Measurements from ENCODE around the gene OLFML2A. TPM values are rescaled to one million over a fixed set of nuclear protein-coding genes. Genes with fewer than 3 reads are reported as not detected.

The OLFML2A gene
- polyA plus RNA-seq, 2 of the 4 experiments (the other 2 are of a cell fraction) = 8.2 to 14.5 TPM

DNA sequence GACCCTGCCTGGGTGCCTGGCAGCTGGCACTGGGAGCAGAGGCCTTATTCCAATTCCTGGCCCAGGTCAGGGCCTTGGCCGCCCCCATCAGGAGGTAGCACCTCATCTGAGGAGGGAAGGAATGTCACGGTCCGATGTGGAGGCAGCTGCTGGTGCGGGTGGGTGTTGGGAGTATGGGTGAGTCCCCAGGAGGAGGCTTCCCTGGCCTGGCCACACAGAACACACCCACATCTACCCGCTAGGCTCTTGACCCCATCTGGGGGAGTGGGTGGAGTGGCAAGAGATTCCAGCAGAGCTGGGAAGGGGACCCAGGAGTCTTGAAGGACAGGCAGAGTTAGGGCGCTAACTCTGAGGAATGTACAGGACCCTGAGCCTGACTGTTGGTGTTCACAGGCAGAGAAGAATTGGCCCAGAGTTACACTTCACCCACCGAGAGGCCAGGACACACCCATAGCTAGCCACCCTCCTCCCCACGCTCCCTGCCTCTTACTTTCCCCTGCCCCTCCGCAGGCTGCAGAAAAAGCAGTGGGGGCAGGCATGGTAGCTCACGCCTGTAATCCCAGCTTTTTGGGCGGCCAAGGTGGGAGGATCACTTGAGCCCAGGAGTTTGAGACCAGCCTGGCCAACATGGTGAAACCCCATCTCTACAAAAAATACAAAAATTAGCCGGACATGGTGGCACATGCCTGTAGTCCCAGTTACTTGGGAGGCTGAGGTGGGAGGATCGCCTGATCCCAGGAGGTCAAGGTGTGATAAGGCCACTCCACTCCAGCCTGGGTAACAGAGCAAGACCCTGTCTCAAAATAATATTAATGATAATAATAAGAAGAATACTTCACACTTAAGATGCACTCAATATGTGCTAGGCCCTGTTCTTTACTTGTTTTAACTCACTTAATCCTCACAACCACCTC is 6.0 kb downstream of the OLFML2A start:
- DNase-seq (ENCODE audit: low read depth in 1 of 2, low spot score in 1 of 2) (no peak), ATAC-seq (no peak), FAIRE-seq (no peak)
- no peaks in the 10 kb centered on the region for H3K9me3 ChIP-seq
- TF ChIP-seq, protein P1, sequence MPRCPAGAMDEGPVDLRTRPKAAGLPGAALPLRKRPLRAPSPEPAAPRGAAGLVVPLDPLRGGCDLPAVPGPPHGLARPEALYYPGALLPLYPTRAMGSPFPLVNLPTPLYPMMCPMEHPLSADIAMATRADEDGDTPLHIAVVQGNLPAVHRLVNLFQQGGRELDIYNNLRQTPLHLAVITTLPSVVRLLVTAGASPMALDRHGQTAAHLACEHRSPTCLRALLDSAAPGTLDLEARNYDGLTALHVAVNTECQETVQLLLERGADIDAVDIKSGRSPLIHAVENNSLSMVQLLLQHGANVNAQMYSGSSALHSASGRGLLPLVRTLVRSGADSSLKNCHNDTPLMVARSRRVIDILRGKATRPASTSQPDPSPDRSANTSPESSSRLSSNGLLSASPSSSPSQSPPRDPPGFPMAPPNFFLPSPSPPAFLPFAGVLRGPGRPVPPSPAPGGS (IDR thresholded peaks at IDR 0.05) = no peak
- no peak for TF ChIP-seq NFE2L2 (conservative IDR thresholded peaks at IDR 0.05; ENCODE audit: low read length)
- no peak for TF ChIP-seq PHF8 (IDR thresholded peaks at IDR 0.05; ENCODE audit: borderline replicate concordance, low read depth)
- no peak for TF ChIP-seq SREBF2 (IDR thresholded peaks at IDR 0.05)
- TF ChIP-seq ZC3H11A (IDR thresholded peaks at IDR 0.05) = no peak
- no peak for TF ChIP-seq ZNF302 (CRISPR knock-in tag; IDR thresholded peaks at IDR 0.05)
- TF ChIP-seq POLR2A (IDR thresholded peaks at IDR 0.05; ENCODE audit: low read length) = no peak
- no peak for TF ChIP-seq EHMT2 (IDR thresholded peaks at IDR 0.05; ENCODE audit: low read depth)
- TF ChIP-seq, protein P2, sequence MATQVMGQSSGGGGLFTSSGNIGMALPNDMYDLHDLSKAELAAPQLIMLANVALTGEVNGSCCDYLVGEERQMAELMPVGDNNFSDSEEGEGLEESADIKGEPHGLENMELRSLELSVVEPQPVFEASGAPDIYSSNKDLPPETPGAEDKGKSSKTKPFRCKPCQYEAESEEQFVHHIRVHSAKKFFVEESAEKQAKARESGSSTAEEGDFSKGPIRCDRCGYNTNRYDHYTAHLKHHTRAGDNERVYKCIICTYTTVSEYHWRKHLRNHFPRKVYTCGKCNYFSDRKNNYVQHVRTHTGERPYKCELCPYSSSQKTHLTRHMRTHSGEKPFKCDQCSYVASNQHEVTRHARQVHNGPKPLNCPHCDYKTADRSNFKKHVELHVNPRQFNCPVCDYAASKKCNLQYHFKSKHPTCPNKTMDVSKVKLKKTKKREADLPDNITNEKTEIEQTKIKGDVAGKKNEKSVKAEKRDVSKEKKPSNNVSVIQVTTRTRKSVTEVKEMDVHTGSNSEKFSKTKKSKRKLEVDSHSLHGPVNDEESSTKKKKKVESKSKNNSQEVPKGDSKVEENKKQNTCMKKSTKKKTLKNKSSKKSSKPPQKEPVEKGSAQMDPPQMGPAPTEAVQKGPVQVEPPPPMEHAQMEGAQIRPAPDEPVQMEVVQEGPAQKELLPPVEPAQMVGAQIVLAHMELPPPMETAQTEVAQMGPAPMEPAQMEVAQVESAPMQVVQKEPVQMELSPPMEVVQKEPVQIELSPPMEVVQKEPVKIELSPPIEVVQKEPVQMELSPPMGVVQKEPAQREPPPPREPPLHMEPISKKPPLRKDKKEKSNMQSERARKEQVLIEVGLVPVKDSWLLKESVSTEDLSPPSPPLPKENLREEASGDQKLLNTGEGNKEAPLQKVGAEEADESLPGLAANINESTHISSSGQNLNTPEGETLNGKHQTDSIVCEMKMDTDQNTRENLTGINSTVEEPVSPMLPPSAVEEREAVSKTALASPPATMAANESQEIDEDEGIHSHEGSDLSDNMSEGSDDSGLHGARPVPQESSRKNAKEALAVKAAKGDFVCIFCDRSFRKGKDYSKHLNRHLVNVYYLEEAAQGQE (IDR thresholded peaks at IDR 0.05) = no peak
- no peak overlapping the region for H3K4me3 ChIP-seq
- H3K4me1 ChIP-seq = peaks cover 44% of the 10 kb centered on the region
- H3K27ac ChIP-seq = peak overlapping the region in 1 of 2 experiments; percentile 59; a peak in 2 of 6 replicates
- 75% methylated on average over 9 of the region's 13 CpGs for WGBS (ENCODE audit: missing lambda C conversion rate)
- H3K4me2 ChIP-seq = no peak overlapping the region
- ChIA-PET POLR2A (no interaction called here), CTCF (interaction anchor here (0.5 to 37.7 kb wide), 5 partner anchors 9 to 138 kb away, joined by 3 to 2512 read pairs (median 21); partner anchors contain the start of genes ARPC5L, NR6A1, RPL35 and WDR38)

DNA sequence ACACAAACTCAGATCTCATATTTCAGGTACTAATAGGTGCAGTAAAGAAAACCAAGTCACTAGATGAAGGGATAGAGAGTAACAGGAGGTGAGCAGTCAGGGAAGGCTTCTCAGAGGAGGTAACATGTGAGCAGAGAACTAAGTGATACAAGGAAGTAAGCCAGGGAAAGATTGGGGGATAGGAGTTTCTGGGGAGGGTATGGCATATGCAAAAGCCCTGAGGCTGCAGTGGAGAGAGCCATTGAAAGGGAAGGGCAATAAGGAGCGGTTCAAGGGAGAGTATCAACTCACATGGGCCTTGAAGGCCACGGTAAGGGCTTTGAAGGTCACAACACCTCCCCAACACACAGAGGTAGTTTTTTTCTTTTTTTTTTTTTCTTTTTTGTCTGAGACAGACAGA is 6.9 kb downstream of the OLFML2A start:
- Histone ChIP-seq H3K4me1 (peaks cover 38% of the 10 kb centered on the region), H3K4me2 (no peak overlapping the region), H3K4me3 (no peak overlapping the region), H3K27ac (peak overlapping the region in 1 of 2 experiments; percentile 59; a peak in 2 of 6 replicates), H3K9me3 (no peaks in the 10 kb centered on the region)
- ChIA-PET POLR2A (no interaction called here), CTCF (interaction anchor here (2.1 to 37.7 kb wide), 4 partner anchors 9 to 63 kb away, joined by 7 to 2512 read pairs (median 403); partner anchors contain the start of genes ARPC5L, NR6A1, RPL35 and WDR38)
- ATAC-seq (no peak), FAIRE-seq (no peak), DNase-seq (ENCODE audit: low read depth in 1 of 2, low spot score in 1 of 2) (no peak)
- TF ChIP-seq, protein P3, sequence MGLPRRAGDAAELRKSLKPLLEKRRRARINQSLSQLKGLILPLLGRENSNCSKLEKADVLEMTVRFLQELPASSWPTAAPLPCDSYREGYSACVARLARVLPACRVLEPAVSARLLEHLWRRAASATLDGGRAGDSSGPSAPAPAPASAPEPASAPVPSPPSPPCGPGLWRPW (IDR thresholded peaks at IDR 0.05) = no peak
- peak; percentile 85 for TF ChIP-seq ZFP36 (IDR thresholded peaks at IDR 0.05; ENCODE audit: borderline replicate concordance, partially characterized antibody)
- WGBS (ENCODE audit: missing lambda C conversion rate) = 87% methylated on average over 2 of the region's 2 CpGs

DNA sequence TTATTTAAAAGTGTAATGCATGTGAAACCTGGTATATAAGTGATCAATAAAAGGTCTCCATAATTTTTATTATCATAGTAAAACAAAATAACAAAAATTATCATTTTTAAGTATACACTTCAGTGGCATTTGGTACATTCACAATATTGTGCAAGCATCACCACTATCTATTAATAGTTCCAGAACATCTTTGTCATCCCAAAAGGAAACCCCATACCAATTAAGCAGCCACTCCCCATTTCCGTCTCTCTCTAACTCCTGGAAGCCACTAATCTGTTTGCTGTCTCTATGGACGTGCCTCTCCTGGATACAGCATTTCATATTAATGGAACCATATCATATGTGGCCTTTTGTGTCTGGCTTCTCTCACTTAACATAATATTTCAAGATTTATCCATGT is 7.6 kb downstream of the OLFML2A start:
- TF ChIP-seq ZFP36 (IDR thresholded peaks at IDR 0.05; ENCODE audit: borderline replicate concordance, partially characterized antibody) (no peak), JUN (IDR thresholded peaks at IDR 0.05) (no peak), MYC (IDR thresholded peaks at IDR 0.05; ENCODE audit: borderline replicate concordance, low read length) (no peak), JUNB (IDR thresholded peaks at IDR 0.05) (no peak), KDM5A (IDR thresholded peaks at IDR 0.05) (no peak), NR3C1 (IDR thresholded peaks at IDR 0.05) (no peak), FOSB (CRISPR knock-in tag; IDR thresholded peaks at IDR 0.05) (no peak), MAZ (IDR thresholded peaks at IDR 0.05; ENCODE audit: borderline replicate concordance, low read depth, low read length) (no peak), EHMT2 (IDR thresholded peaks at IDR 0.05; ENCODE audit: low read depth) (no peak), HOXA7 (CRISPR knock-in tag; IDR thresholded peaks at IDR 0.05) (no peak), NFE2L2 (conservative IDR thresholded peaks at IDR 0.05; ENCODE audit: low read length) (no peak), POLR2A (IDR thresholded peaks at IDR 0.05; ENCODE audit: low read length) (no peak), RFX5 (IDR thresholded peaks at IDR 0.05) (no peak), SREBF2 (IDR thresholded peaks at IDR 0.05) (no peak), RCOR1 (IDR thresholded peaks at IDR 0.05; ENCODE audit: low read depth, low read length) (no peak)
- TF ChIP-seq, protein P4, sequence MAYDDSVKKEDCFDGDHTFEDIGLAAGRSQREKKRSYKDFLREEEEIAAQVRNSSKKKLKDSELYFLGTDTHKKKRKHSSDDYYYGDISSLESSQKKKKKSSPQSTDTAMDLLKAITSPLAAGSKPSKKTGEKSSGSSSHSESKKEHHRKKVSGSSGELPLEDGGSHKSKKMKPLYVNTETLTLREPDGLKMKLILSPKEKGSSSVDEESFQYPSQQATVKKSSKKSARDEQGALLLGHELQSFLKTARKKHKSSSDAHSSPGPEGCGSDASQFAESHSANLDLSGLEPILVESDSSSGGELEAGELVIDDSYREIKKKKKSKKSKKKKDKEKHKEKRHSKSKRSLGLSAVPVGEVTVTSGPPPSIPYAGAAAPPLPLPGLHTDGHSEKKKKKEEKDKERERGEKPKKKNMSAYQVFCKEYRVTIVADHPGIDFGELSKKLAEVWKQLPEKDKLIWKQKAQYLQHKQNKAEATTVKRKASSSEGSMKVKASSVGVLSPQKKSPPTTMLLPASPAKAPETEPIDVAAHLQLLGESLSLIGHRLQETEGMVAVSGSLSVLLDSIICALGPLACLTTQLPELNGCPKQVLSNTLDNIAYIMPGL (CRISPR knock-in tag; IDR thresholded peaks at IDR 0.05; ENCODE audit: borderline replicate concordance) = no peak
- TF ChIP-seq, protein P5, sequence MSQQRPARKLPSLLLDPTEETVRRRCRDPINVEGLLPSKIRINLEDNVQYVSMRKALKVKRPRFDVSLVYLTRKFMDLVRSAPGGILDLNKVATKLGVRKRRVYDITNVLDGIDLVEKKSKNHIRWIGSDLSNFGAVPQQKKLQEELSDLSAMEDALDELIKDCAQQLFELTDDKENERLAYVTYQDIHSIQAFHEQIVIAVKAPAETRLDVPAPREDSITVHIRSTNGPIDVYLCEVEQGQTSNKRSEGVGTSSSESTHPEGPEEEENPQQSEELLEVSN (IDR thresholded peaks at IDR 0.05; ENCODE audit: borderline replicate concordance, low read depth) = no peak
- TF ChIP-seq, protein P6, sequence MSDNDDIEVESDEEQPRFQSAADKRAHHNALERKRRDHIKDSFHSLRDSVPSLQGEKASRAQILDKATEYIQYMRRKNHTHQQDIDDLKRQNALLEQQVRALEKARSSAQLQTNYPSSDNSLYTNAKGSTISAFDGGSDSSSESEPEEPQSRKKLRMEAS (IDR thresholded peaks at IDR 0.05) = no peak
- Histone ChIP-seq H3K4me2 (no peak overlapping the region), H3K4me3 (no peak overlapping the region), H3K9me3 (no peaks in the 10 kb centered on the region), H3K4me1 (peaks cover 31% of the 10 kb centered on the region), H3K27ac (no peak overlapping the region)
- FAIRE-seq = no peak
- CTCF ChIA-PET = interaction anchor here (2.1 to 37.7 kb wide), 3 partner anchors 10 to 62 kb away, joined by 7 to 2512 read pairs (median 785); partner anchors contain the start of genes ARPC5L, RPL35 and WDR38
- ATAC-seq = no peak
- 80% methylated on average over 2 of the region's 2 CpGs for WGBS (ENCODE audit: missing lambda C conversion rate)
- DNase-seq (ENCODE audit: low read depth in 1 of 2, low spot score in 1 of 2) = no peak
- POLR2A ChIA-PET = no interaction called here

All from A549 (cell line).